Stimulated activated naive CD4-positive, alpha-beta T cell treated with Interleukin-2 at 50 U/mL for 16 hours (primary cell): ENCODE data around the gene TTC12.

Experiments
- DNase-seq: peaks from one replicate; lab custom pipeline; 2025; lab: John Stamatoyannopoulos, UW

The TTC12 gene

DNA sequence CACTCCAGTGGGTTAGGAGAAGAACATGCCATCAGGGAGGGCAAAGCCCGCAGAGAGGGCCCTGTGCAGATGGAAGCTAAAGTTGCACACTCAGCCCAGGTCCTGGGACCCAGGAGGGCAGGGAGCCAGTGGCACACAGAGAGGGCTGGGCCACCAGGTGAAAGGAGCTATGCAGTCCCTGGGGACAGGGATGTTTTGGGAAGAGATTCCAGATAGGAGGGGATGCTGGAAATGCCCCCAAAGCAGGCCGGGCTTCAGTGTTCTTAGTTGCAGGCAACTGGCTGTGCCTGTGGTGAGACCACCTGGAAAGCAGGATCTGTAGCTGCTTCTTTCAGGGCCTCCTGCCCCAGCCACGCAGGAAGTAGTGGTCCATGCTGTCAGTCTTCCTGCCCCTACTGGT, 92.8 kb downstream of the TTC12 start:
- DNase-seq = no peak

DNA sequence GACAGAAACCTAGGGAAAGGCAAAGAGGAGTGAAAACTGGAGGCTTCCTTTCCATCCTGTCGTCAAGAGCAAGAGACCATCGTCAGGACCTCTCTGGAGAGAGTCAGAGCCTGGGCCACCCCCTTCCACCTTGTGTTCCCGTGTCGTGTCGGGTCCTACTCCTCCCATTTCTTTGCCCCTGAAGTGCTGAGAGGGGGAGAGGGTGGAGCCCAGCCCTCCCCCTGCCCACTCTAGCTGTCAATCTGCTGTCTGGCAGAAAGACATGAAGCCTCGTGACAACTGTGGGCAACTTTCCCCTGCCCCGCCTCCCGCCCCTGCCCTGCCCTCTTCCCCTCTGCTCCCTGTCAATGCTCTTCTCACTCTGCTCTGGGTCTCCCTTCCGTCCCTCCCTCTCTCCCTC, 93.8 kb downstream of the TTC12 start:
- no peak for DNase-seq

DNA sequence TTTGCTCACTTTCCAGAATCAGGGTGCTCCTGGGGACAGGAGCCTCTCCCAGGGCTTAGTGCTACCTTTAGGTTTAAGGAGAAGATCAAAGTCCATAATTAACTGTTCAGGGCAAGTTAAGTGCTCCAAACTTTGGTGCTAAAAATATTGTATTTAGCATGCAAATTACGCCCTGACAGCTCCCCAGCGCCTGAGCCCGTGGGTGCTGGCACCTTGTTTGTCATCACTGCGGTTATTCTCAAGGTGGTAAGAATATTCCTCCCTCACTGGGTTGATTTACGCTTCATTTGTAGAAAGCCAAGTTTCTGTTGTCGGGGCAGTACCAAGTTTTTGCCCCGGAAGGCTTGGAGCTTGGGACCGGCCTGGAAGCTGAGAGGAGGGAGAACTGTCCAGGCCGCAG, 94.5 kb downstream of the TTC12 start:
- no peak for DNase-seq

DNA sequence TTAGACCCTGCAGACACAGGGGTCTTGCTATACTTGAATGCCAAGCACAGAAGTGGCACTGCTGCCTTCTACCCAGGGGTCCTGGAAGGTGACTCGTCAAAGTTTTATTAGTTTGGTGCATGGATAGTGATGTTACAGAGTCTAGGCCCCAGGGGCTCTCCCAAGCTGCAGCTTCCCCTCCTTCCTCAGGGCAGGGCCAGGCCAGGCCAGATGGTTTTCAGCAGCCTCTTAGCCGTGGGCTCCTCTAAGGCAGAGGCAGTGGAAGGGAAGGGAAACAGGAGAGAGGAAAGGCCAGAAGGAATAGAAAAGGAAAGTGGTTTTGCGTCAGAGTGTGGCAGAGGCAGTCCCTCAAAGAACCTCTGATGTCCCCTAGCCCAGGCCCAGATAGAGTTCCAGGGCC, 95.1 kb downstream of the TTC12 start:
- no peak for DNase-seq

DNA sequence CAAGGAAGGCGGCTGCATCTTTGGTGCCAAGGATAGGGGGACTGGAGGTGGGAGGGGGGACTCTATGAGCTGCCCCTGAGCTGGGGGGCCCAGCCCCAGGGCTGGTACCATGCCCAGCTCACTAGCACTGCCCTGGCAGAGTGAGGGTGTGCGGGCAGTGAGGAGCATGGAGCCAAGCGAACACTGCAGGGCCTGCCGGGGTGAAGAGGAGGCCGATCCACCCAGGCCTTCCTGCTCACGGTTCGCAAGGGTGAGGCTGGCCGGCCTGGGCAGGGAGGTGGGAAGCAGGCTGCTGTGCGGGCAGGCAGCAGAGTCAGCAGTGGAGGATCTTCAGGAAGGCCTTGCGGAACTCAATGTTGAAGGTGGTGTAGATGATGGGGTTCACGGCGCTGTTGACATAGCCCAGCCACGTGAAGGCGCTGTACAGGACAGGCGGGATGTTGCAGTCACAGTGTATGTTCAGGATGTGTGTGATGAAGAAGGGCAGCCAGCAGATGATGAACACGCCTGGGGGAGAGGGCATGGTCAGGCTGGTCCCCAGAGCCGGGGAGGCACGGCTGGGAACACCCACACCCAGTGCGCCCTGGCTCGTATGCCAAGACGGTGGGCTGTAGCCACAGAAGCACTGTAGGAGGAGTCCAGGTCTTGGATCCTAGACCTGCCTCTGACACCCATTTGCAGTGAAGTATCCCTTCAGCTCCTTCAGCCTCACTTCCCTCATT, 96.2 kb downstream of the TTC12 start:
- DNase-seq = no peak

DNA sequence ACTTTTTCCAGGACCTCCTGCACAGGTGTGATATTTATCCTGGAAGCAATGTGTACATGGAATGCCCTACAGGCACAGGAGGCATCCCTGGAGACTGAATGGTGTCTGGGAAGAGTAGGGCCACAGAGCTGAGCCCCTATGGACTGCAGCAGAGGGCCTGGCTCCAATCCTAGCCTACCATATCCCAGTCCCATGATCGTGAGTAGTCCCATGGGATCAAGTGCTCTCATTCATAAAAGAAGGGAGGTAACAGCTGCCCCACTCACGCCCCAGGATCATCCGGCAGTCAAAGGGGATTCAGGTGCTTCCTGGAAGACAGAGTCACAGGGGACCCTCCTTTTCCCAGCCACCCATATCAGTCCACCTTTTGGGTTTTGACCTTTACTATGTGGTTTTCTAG, 97.2 kb downstream of the TTC12 start:
- no peak for DNase-seq

DNA sequence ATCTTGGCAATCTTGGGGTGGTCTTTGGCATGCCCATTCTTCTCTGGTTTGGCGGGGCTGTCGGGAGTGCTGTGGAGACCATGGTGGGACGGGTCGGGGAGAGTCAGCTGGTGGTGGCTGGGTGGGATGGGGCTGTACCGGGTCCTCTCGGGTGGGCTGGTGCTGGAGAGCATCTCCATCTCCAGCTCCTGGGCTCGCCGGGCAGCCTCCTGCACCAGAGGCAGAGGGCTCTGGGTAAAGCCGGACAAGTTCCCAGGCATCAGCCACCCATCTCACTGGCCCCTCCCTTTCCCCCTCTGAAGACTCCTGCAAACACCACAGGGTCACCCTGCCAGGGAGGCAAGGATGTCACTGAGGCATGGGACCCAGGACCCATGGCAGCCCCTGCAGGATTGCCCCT, 98.3 kb downstream of the TTC12 start:
- no peak for DNase-seq

DNA sequence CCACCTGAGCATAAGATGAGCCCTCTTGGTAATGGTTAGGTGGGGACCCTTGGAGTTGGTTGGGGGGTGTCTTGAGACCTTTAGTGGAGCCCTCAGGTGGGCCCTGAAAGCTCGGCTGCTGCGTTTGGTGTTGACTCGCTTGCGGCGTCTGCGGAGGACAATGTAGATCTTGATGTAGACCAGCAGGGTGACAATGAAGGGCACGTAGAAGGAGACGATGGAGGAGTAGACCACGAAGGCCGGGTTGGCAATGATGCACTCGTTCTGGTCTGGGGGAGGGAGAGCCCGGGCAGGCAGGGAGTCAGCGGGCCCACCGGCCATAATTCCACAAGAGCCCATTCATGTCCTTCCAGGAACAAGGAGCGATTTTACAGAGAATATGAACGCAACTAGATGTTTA, 101.0 kb downstream of the TTC12 start:
- DNase-seq = no peak
